Fibroblast of pulmonary artery (primary cell): ENCODE measurements around the gene KLHL2.

Experiments
- DNase-seq: peaks from one replicate; pipeline ENCODE4 v3.0.0-alpha.2; 2010; ENCODE audit warnings: low read depth
- H3K4me3 ChIP-seq: replicated peaks from 2 replicates; pipeline ENCODE4 v1.5.1; 2011; ENCODE audit warnings: low read depth, mild to moderate bottlenecking, control low read depth, low read length, moderate library complexity
- CTCF ChIP-seq: IDR thresholded peaks from 2 replicates; pipeline ENCODE4 v1.5.1; 2011; ENCODE audit warnings: mild to moderate bottlenecking, control low read depth, low read length, inconsistent platforms; ENCODE audit errors: missing control alignments

KLHL2 gene

GRCh38 chr4:165328708-165329107 lies 121.3 kb downstream of the KLHL2 start:
- no peak for DNase-seq
- peak overlapping the region; percentile 85 for H3K4me3 ChIP-seq

GRCh38 chr4:165330071-165330470 lies 122.7 kb downstream of the KLHL2 start:
- H3K4me3 ChIP-seq, result peak overlapping the region; percentile 85
- no peak for TF ChIP-seq CTCF
- no peak for DNase-seq

More at GRCh38 chr4:165328708-165329107, 121.3 kb downstream of the KLHL2 start:
- TF ChIP-seq CTCF, result no peak

GRCh38 chr4:165330666-165331065 lies 123.3 kb downstream of the KLHL2 start:
- peak overlapping the region; percentile 85 for H3K4me3 ChIP-seq
- TF ChIP-seq CTCF, result no peak
- DNase-seq, result no peak

- no peak for TF ChIP-seq CTCF
- no peak for DNase-seq
- peak overlapping the region; percentile 85 for H3K4me3 ChIP-seq
These were observed 124.0 kb downstream of the KLHL2 start for GRCh38 chr4:165331359-165331758.

GRCh38 chr4:165331823-165332222 lies 124.5 kb downstream of the KLHL2 start:
- no peak for DNase-seq
- peak overlapping the region; percentile 85 for H3K4me3 ChIP-seq
- TF ChIP-seq CTCF, result no peak

GRCh38 chr4:165332502-165332901 lies 125.1 kb downstream of the KLHL2 start:
- peak overlapping the region; percentile 85 for H3K4me3 ChIP-seq
- no peak for TF ChIP-seq CTCF
- DNase-seq, result no peak

- no peak for TF ChIP-seq CTCF
- DNase-seq, result no peak
- no peak overlapping the region for H3K4me3 ChIP-seq
These were observed 127.9 kb downstream of the KLHL2 start for GRCh38 chr4:165335163-165335703.
